K562 (cell line): ENCODE measurements around the gene POLR3H. TPM values are rescaled to one million over a fixed set of nuclear protein-coding genes. Genes with fewer than 3 reads are reported as not detected.

Experiments
- ATF7 ChIP-seq: fragments of 450-650 bp; IDR thresholded peaks from 2 replicates; pipeline ENCODE4 v1.7.1; 2014; ENCODE audit warnings: mild to moderate bottlenecking, moderate library complexity
- CBX5 ChIP-seq: IDR thresholded peaks from 2 replicates; pipeline ENCODE4 v1.6.1; 2014; ENCODE audit warnings: low read depth, borderline replicate concordance
- CREM ChIP-seq: IDR thresholded peaks from 2 replicates; pipeline ENCODE4 v1.6.1; 2014; ENCODE audit warnings: antibody characterized with exemption, low read depth
- ELK3 ChIP-seq: fragments of 450-650 bp; formaldehyde crosslinking; IDR thresholded peaks from 2 replicates; pipeline ENCODE4 v1.4.0; 2020; ENCODE audit warnings: mild to moderate bottlenecking
- FOXM1 ChIP-seq, 2 experiments: fragments of 450-650 bp in 1 of 2; sonication (generic) in 1 of 2; formaldehyde crosslinking in 1 of 2; IDR thresholded peaks; 2 replicates each; pipeline versions ENCODE4 v1.6.1 to v1.9.0; 2017 to 2022; ENCODE audit warnings: low read depth in 2 of 2, mild to moderate bottlenecking in 2 of 2, missing genetic modification reagents in 1 of 2, moderate library complexity in 1 of 2
- GABPA ChIP-seq: fragments of 200-800 bp; sonication (Bioruptor generic); conservative IDR thresholded peaks from 2 replicates; pipeline ENCODE4 v1.6.1; 2016; ENCODE audit warnings: low read depth, missing genetic modification characterization, missing compliant biosample characterization
- GTF3C2 ChIP-seq: IDR thresholded peaks from 3 replicates; pipeline ENCODE4 v1.6.1; 2011; ENCODE audit warnings: borderline replicate concordance, mild to moderate bottlenecking, moderate library complexity; ENCODE audit not compliant: insufficient read length; ENCODE audit errors: extremely low read depth
- HDAC1 ChIP-seq, 2 experiments: fragments of 450-650 bp; IDR thresholded peaks; 2 replicates each; pipeline ENCODE4 v1.6.1; 2016 to 2017; ENCODE audit warnings: inconsistent platforms in 1 of 2, mild to moderate bottlenecking in 1 of 2, moderate library complexity in 1 of 2
- HDAC3 ChIP-seq: fragments of 450-650 bp; IDR thresholded peaks from 2 replicates; pipeline ENCODE4 v1.6.1; 2018; ENCODE audit warnings: borderline replicate concordance, mild to moderate bottlenecking, moderate library complexity; ENCODE audit not compliant: partially characterized antibody
- MAX ChIP-seq: sonication (generic); formaldehyde crosslinking; IDR thresholded peaks from 2 replicates; pipeline ENCODE4 v1.9.0; 2022; ENCODE audit warnings: mild to moderate bottlenecking, missing genetic modification reagents
- PCBP1 ChIP-seq: fragments of 200-400 bp; formaldehyde crosslinking; IDR thresholded peaks from 2 replicates; pipeline ENCODE4 v1.6.1; 2018; ENCODE audit warnings: mild to moderate bottlenecking, low read depth, low read length; ENCODE audit not compliant: poor library complexity, severe bottlenecking
- SMC3 ChIP-seq: conservative IDR thresholded peaks from 2 replicates; pipeline ENCODE4 v1.6.1; 2011; ENCODE audit warnings: low read depth, low read length, improper control_type of control experiment; ENCODE audit not compliant: insufficient read depth
- ZBTB5 ChIP-seq: fragments of 450-650 bp; IDR thresholded peaks from 2 replicates; pipeline ENCODE4 v1.6.1; 2017; ENCODE audit warnings: antibody characterized with exemption
- ZNF584 ChIP-seq: fragments of 200-800 bp; sonication (Bioruptor generic); IDR thresholded peaks from 2 replicates; pipeline ENCODE4 v1.6.1; 2016; ENCODE audit warnings: low read depth, mild to moderate bottlenecking, missing genetic modification characterization, missing compliant biosample characterization
- ZNF639 ChIP-seq, 2 experiments: fragments of 200-800 bp in 1 of 2; sonication (Bioruptor generic) in 1 of 2; sonication (generic) in 1 of 2; formaldehyde crosslinking in 1 of 2; IDR thresholded peaks in 1 of 2; conservative IDR thresholded peaks in 1 of 2; 2 replicates each; pipeline versions ENCODE4 v1.5.0 to v1.6.1; 2016 to 2020; ENCODE audit warnings: missing compliant biosample characterization in 1 of 2, missing genetic modification characterization in 1 of 2, missing genetic modification reagents in 1 of 2
- ZNF740 ChIP-seq, 3 experiments: fragments of 200-800 bp in 1 of 3; sonication (Bioruptor generic) in 1 of 3; sonication (generic) in 1 of 3; formaldehyde crosslinking in 1 of 3; IDR thresholded peaks; 2 replicates each; pipeline versions ENCODE4 v1.6.1 to v1.8.0; 2016 to 2022; ENCODE audit warnings: mild to moderate bottlenecking in 2 of 3, missing compliant biosample characterization in 2 of 3, missing genetic modification characterization in 2 of 3, missing genetic modification reagents in 1 of 3
- polyA plus RNA-seq, 8 experiments: library from polyadenylated mRNA; depleted of rRNA in 4 of 8; stranded (reverse) in 5 of 8; unstranded in 3 of 8; fragments of >200 nt; fragmentation: Nextera tagmentation in 2 of 8; fragmentation: Illumina TruSeq in 1 of 8; extraction: Ambion mirVana in 2 of 8; extraction: Trizol in 1 of 8; gene quantifications; 2 replicates each; pipeline versions ENCODE4 v1.2.1 to v1.2.3, GENCODE V29; 2011 to 2014; ENCODE audit warnings: inconsistent platforms in 1 of 8, missing spikeins in 1 of 8
- total RNA-seq, 7 experiments: library from RNA; depleted of rRNA in 6 of 7; stranded (reverse); fragments of >200 nt in 6 of 7; fragmentation: Illumina TruSeq in 2 of 7; extraction: Trizol in 2 of 7; gene quantifications; 2 replicates each; pipeline versions ENCODE4 v1.2.1 to v1.2.3, GENCODE V29; 2011 to 2021; ENCODE audit warnings: low replicate concordance in 1 of 7

The POLR3H gene
- total and polyA plus RNA-seq, 9 of the 15 experiments (the other 6 are each of a cell fraction or from before 2014, with no cell fraction given) = 5.3 to 48.4 (median 22.2) TPM

GRCh38 chr22:41523464-41524221, 20.6 kb downstream of the POLR3H start (continued):
- TF ChIP-seq ZNF639 (CRISPR knock-in tag; conservative IDR thresholded peaks at IDR 0.05 in 1 of 2, IDR thresholded peaks at IDR 0.05 in 1 of 2) = peak in 1 of 2 experiments; percentile 77; a peak in 1 of 4 replicates
- peak; percentile 95 for TF ChIP-seq MAX (CRISPR knock-in tag)
- TF ChIP-seq HDAC1 (IDR thresholded peaks at IDR 0.05) = no peak
- peak; percentile 62; the same call in 1 of the 2 replicates for TF ChIP-seq ATF7
- no peak for TF ChIP-seq FOXM1 (IDR thresholded peaks at IDR 0.05; ENCODE audit: low read depth)
- no peak for TF ChIP-seq FOXM1 (CRISPR knock-in tag; IDR thresholded peaks at IDR 0.05; ENCODE audit: low read depth)
- peak; percentile 65 for TF ChIP-seq GABPA (tag)
- peak; percentile 77 for TF ChIP-seq ZNF584 (CRISPR knock-in tag)
- peak; percentile 76 for TF ChIP-seq CREM
- TF ChIP-seq ZBTB5 = no peak
- TF ChIP-seq SMC3 = no peak
- no peak for TF ChIP-seq ZNF740 (CRISPR knock-in tag; IDR thresholded peaks at IDR 0.05)
- TF ChIP-seq ZNF740 (tag; IDR thresholded peaks at IDR 0.05) = no peak
- no peak for TF ChIP-seq ELK3 (CRISPR knock-in tag)
- TF ChIP-seq GTF3C2 = no peak
- no peak for TF ChIP-seq CBX5
- TF ChIP-seq HDAC3 = peak; percentile 1
- TF ChIP-seq PCBP1 = no peak
